C4-2B (cell line): ENCODE results near the gene BIRC6.

ENCODE experiments used
- H3K27ac ChIP-seq: fragments of 450-650 bp; 2 replicates; pipeline ENCODE4 v1.5.1; 2017
- ZFX ChIP-seq: fragments of 450-650 bp; IDR thresholded peaks from 2 replicates; pipeline ENCODE4 v1.6.1; 2017
- TF ChIP-seq, protein P1 (sequence below): fragments of 450-650 bp; conservative IDR thresholded peaks from 2 replicates; pipeline ENCODE4 v1.5.1; 2017; ENCODE audit warnings: mild to moderate bottlenecking

Gene BIRC6

DNA sequence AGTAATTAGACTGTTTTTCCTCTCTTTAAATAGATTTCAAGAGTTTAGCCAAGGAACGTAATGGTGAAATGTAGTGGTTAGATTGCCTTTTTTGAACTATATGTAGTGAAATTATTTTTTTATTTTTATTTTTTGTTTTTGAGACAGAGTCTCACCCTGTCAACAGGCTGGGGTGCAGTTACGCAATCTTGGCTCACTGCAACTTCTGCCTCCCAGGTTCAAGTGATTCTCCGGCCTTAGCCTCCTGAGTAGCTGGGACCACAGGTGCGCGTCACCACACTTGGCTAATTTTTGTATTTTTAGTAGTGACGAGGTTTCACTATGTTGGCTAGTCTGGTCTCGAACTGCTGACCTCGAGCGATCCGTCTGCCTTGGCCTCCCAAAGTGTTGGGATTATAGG lies 60.8 kb downstream of the BIRC6 start:
- TF ChIP-seq ZFX, result no peak
- TF ChIP-seq, protein P1, sequence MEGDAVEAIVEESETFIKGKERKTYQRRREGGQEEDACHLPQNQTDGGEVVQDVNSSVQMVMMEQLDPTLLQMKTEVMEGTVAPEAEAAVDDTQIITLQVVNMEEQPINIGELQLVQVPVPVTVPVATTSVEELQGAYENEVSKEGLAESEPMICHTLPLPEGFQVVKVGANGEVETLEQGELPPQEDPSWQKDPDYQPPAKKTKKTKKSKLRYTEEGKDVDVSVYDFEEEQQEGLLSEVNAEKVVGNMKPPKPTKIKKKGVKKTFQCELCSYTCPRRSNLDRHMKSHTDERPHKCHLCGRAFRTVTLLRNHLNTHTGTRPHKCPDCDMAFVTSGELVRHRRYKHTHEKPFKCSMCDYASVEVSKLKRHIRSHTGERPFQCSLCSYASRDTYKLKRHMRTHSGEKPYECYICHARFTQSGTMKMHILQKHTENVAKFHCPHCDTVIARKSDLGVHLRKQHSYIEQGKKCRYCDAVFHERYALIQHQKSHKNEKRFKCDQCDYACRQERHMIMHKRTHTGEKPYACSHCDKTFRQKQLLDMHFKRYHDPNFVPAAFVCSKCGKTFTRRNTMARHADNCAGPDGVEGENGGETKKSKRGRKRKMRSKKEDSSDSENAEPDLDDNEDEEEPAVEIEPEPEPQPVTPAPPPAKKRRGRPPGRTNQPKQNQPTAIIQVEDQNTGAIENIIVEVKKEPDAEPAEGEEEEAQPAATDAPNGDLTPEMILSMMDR, result no peak
- H3K27ac ChIP-seq, result no peak overlapping the region

DNA sequence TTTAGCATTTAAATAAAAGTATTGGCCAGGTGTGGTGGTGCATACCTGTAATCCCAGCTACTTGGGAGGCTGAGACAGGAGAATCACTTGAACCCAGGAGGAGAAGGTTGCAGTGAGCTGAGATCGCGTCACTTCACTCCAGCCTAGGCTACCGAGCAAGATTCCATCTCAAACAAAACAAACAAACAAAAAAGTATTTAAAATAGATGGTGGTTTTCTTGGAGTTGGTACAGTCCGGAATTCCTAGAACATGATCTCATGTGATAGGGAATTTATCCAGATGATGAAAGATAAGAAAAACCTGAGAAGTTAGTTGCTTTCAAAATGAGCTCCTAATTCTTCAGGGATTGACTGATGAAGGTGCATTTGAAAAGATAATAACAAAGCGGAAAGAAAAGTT lies 62.0 kb downstream of the BIRC6 start:
- no peak overlapping the region for H3K27ac ChIP-seq
- no peak for TF ChIP-seq ZFX
- TF ChIP-seq, protein P1, result no peak

DNA sequence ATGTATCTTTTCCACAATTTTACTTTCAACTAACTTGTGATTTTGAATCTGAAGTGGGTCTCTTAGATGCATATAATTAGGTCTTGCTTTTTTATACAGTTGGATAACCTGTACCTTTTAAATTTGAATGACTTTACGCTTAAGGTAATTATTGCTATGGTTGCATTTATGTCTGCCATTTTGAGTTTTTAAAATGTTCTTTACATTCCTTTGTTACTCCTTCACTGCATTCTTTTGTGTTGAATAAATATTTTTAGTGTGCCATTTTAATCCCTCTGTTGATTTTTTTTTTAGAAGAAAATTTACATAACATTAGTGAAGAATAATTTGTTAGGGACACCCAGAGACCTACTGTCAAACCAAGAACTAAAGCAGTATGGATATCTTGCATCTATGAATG lies 65.3 kb downstream of the BIRC6 start:
- TF ChIP-seq ZFX, result no peak
- TF ChIP-seq, protein P1, result no peak
- no peak overlapping the region for H3K27ac ChIP-seq

DNA sequence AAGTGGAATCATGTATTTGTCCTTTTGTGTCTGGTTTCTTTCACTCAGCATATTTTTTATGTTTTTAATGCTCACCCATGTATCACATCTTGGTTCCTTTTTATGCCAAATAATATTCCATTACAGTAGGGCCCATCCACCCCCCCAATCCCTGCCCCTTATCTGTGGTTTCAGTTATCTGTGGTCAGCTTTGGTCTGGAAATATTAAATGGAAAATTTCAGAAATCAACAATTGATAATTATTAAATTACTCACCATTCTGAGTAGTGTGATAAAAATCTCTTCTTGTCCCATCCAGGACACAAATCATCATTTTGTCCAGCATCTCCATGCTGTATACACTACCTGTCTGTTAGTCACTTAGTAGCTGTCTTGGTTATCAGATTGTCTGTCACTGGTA lies 66.7 kb downstream of the BIRC6 start:
- H3K27ac ChIP-seq, result no peak overlapping the region
- TF ChIP-seq, protein P1, result no peak
- no peak for TF ChIP-seq ZFX

DNA sequence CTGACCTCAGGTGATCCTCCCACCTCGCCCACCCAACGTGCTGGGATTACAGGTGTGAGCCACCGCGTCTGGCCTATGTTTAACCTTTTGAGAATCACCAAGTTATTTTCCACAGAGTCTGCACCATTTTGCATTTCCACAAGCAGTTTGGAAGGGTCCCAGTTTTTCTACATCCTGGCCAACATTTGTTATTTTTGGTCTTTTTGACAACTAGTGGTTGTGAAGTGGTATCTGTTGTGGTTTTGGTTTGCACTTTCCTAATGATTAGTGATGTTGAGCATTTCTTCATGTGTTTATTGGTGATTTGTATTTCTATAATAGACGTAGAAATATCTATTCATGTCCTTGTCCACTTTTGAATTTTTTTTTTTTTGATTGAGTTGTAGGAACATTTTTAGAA lies 67.9 kb downstream of the BIRC6 start:
- no peak overlapping the region for H3K27ac ChIP-seq
- TF ChIP-seq ZFX, result no peak
- TF ChIP-seq, protein P1, result no peak

DNA sequence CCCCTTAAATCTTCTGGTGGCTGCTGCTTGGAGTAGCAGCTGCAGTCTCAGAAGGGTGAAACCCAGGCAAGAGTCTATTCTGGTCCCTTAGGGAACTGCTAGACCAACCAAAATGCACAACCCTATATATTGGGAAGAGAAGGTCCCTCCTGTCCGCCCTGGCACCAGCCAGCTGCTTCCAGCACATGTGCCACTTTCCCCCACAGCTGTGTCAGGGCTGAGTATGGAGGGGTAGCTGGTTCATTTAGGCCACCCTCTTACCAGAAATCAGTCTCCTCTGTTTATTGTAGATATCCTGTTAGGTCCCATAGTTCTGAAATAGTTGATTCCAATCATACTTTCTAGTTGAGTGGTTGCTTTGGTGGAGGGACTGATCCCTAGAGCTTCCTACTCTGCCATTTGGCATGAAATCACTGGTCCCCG lies 68.9 kb downstream of the BIRC6 start:
- no peak overlapping the region for H3K27ac ChIP-seq
- TF ChIP-seq, protein P1, result no peak
- no peak for TF ChIP-seq ZFX

DNA sequence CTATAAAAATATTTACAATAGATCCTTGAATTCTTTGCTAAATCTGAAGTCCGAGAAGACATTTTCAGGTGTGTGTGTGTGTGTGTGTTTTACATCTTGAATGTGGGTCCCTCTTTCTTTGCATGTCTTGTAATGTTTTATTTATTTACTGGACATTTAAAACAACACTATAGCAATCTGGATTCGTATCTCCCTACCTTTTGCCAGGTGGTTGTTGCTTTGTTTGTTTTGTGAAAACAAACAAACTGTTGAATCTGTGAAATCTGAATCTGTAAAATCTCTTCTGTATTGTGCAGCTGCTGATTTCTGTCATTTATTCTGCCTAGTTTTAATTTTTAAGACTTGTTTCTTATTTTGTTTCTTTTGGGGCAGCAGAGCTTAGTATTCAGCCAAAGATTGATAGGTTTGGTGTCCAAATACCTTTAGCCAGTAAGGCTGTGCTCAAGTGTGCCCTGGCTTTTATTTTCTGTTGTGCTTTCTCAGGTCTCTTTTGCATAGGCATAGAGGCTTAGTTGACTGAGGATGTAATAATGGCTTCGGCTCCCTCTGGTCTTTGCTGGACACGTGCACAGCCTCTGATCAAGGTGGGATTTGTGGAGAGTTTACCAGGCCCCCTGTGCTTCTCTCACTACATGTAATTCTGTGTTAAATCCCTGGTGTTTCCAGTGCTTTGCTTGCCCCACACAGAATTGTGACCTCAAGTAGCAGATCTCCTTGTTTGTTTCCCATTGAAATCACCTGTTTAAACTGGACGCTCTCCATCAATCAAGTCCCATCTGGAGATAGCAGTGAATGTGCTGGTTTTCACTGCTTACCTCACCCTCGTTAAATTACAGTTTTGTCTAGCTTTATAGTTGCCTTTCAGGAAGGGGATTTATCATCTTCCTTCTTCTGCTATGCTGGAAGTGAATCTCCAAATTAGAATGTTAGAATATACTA lies 71.1 kb downstream of the BIRC6 start:
- peak overlapping the region; percentile 71 for H3K27ac ChIP-seq
- TF ChIP-seq, protein P1, result no peak
- TF ChIP-seq ZFX, result no peak
